NCI-H187 (cell line): Measurements from ENCODE around the gene RGS19.

Source experiments
- DNase-seq, 2 experiments: peaks; one replicate each; lab custom pipeline; 2025; lab: John Stamatoyannopoulos, UW

Gene RGS19

GRCh38 chr20:64108731-64109681 is 29.7 kb upstream of the RGS19 start:
- DNase-seq: no peak

DNA sequence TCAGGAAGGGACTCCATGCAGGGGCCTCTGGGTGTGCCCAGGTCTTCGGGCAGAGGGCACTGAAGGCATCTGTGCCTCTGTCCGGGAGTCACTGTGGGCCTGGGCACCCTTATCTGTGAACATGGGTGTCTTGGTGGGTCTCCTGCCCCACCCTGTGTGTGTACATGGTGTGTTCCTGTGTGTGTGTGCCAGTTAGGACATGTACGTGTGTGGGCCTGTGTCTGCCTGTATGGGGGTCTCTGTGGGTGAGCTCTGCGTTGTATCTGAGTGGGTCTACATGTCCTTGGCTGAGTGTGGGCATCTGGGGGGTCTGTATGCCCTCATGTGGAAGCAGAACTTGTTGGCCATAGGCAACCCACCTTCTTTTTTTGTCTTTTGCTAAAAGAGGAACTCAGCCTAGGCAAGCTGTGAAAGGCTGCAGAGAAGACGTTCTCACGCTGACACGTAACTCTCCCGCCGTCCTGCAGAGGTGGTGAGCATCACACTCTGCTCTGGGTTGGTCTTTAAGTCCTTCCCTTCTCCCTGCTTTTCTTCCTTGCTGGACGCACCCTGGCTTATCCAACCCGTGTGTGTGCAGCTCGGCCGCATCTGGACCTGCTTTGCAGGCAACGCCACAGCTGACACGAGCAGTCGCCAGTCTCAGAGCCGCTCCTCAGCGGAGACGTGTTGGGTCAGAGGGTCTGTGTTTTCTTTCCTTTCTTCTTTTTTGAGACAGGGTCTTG is 28.6 kb upstream of the RGS19 start:
- no peak for DNase-seq

DNA sequence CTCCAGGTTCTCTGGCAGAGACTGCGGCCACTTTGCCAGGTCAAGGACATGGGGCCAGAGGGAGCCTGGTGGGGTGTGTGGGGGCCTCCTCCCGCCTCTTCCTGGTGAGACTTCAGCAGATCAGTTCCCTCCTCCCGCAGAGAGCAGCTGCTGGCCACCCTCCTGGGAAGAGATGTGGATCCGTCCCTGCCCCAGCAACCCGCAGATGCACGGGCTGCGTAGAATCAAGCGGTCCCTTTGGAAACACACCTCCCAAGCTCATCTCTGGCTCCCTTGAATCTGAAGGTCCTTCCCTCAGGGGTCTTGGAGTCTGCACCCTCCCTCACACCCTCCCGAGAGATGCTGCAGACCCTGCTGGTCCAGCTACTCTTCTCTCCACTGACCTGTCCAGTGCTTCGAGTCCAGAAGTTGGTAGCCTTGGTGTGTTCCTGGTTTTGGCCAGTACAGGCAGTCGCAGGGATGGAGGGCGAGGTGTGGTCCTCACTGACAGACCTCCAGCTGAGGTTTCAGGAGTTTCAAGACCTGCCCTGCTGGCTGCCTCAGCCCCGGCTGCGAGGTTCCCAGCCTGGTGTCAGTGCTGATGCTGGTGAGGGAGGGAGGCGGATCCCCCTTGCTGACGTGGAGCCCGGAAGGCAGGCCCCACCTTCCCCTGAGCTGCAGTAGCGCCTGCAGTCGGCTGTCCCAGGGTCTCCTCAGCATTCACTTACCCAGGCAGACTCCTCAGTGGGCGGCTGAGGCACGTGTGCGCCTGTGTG is 27.8 kb upstream of the RGS19 start, which contains the start of gene NPBWR2:
Gene NPBWR2 (minus strand): TSS at position 585 of the 755 bp plus-strand sequence. CDS start 734 bp downstream, outside the sequence.
- DNase-seq: no peak

GRCh38 chr20:64106435-64106961 is 27.2 kb upstream of the RGS19 start:
- DNase-seq: no peak

DNA sequence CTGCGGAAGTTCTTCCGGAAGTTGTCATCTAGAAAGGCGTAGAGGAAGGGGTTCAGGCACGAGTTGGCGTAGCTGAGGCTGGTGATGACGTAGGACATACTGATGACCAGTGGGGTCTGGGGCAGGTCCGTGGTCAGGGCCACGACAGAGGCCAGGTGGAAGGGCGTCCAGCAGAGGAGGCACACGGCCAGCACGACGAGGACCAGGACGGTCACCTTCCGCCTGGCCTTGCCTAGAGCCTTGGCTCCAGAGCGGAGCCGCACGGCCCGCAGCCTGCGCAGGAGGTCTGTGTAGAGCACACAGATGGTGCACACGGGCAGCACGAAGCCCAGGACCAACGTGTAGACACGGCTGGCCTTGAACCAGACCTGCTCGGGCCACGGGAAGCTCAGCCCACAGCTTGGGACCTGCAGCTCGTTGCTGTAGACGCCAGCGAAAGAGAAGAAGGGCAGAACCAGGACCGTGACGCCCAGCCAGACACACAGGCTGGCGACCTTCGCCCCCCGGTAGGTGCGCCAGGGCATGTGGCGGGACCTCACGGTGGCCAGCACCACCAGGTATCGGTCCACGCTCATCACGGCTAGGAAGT is 26.6 kb upstream of the RGS19 start:
- DNase-seq: no peak

DNA sequence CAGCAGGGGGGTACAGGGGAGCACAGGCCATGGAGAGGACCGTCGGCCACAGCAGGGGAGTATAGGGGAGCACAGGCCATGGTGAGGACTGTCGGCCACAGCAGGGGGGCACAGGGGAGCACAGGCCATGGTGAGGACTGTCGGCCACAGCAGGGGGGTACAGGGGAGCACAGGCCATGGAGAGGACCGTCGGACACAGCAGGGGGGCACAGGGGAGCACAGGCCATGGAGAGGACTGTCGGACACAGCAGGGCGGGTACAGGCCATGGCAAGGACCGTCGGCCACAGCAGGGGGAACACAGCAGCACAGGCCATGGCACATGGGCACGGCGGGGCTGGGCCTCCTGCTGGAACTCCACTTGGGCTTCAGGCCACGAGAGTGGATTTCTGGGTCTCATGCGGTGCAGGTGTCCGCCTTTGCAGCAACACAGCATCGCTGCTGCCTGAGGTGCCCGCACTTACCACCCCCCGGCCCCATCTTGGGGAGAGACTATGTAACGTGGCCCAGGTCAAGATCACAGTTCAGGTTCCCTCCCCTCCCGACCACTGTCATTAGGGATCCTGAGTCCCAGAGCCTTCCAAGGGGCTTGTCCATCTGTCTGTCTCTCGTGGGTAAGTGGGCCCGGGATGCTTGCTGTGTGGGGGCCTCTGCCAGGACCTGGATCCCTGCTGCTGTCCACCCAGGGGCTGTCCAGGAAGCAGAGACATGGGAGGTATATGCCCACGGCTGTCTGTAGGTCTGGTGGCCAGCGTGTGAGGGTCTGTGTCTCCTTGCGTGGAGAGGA is 25.5 kb upstream of the RGS19 start:
- DNase-seq: no peak

- no peak for DNase-seq
Measured at GRCh38 chr20:64103871-64104666, 24.8 kb upstream of the RGS19 start.

DNA sequence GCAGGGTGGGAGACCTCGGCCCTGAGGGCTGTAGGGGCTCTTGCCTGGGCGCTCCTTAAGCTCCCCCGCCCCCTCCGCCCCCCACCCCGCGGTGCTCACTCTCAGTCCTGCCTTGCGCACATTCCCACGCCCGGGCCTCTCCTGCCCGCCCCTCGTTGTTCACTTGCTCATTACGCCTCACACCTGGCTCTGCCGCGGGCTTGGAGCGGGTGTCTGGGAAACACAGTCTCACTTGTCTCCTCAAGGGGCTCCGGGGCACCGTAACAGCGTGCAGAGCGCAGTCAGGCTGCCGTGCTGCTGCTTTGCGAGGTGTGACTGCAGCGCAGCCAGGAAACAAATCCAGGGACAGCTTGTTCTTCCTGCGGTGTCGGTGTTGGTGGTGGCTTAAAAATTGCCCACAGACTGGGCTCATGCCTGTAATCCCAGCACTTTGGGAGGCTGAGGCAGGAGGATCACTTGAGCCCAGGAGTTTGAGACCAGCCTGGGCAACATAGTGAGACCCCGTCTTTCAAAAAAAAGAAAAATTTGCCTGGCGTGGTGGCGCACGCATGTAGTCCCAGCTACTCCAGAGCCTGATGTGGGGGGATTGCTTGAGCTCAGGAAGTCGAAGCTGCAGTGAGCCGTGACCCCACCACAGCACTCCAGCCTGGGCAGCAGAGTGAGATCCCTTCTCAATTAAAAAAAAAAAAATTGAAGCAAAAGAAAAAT is 23.5 kb upstream of the RGS19 start:
- DNase-seq: peak; percentile 52 to 85

DNA sequence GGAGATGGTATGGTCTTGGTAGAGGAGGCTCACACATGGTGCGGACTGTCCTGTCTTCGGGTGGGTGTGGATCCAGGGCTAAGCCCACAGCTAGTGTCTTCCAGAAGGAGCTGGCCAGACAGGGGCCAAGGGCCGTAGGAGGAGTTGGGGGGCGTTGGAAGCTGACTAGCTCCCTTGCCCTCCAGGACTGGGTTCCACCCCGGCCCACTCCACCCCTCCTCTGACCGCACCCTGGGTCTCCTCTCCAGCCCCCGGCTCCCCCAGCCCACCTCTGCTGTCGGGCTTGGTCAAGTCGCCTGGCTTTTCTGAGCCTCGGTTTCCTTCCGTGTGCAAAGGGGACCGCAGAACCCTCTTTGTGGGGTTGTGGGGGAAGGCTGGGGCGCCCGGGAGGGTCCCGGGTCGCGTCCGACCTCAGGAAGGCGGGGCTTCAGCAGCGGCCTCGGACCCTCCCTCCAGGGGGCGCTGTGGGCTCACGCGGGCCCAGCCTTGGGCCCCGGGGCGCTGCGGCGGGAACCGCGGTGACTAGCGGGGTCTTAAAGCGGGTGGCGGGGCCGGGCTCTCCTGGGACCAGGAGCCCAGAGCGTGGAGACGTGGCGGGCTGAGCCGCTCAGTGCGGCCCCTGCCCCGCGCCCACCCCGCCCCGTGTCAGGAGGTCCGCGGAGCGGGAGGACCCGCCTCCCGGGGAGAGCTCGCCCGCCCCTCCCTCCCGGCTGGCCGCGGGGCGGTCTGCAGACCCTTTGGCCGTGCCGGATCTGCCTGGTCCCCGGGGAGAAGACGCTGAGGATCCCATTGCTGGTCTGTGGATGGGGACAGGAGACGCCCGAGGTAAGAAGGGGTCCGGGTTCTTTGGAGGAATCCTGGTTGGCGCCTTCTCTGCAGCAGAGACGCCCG is 22.7 kb upstream of the RGS19 start:
- DNase-seq: peak; percentile 47 to 55

DNA sequence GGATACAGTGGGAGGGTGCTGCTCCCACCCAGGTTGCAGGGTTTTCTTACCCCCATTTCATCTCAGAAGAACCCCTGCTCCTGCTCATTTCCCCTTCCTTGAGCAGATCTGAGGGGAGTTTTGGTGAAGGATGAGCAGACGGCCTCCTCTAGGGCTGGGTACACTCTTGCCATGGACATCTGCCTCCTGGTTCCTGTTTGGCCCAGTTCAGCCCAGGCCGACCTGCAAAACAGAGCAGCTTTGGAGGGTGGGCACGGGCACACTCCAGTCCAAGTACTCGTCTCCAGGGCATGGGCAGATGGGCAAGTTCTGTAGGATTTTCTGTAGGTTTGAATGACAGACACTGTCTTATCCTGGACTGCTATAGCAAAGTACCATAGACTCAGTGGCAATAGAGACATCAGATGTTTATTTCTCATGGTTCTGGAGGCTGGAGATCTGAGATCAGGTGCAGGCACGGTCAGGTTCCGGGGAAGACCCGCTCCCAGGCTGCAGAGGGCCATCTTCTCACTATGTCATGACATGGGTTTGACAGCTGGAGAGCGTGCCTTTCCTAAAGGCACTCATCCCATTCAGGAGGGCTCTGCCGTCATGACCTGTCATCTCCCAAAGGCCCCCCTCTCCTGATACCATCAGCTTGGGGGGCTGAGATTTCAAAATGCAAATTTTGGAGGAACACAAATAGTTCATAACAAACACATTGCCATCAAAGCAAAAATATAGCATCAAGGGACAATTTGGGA is 21.8 kb upstream of the RGS19 start:
- DNase-seq: no peak

DNA sequence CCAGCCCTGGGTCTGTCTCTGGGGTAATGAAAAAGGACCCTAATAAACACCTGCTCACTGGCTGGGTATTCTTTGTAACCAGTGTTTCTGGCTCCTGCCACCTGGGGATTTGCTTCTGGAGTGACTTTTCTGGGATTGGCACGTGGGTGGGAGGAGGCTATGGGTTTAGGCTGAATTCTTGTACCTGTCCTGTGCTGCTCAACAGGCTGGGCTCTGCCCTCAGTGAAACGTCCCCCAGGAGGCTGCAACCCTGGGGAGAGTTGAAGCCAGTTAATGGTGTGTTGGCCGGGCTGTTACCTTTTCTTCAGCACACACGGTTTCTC is 21.2 kb upstream of the RGS19 start:
- DNase-seq: no peak

DNA sequence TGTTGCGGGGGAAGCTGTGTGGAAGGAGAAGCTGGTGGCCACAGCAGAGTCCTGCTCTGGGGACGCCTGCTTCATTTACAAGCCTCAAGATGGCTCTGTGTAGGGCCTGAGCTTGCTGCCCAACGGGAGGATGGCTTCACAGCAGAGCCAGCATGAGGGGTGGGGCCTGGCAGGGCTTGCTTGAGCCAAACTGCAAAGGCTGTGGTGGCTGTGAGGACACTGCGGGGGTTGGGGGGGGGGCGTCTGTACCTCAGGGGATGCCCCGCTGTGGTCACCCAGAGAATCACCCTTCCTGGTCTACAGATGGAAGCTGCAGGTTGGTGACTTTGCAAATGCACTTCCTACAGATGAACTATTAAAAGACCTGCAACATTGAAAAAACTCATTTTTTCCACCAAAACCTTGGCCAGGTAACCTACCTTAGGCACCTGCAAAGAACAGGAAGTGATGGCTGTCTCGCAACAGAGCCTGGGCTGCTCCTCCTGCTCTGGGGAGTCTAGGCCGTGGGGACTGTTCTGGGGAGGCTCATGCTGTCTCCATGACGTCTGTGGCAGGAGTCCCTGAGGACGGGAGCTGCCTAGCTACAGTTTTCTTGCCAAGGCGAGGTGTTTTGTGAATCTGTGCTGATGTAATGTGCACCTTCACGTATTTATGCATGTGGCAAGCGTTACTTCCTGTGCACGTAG is 20.7 kb upstream of the RGS19 start:
- DNase-seq: no peak

DNA sequence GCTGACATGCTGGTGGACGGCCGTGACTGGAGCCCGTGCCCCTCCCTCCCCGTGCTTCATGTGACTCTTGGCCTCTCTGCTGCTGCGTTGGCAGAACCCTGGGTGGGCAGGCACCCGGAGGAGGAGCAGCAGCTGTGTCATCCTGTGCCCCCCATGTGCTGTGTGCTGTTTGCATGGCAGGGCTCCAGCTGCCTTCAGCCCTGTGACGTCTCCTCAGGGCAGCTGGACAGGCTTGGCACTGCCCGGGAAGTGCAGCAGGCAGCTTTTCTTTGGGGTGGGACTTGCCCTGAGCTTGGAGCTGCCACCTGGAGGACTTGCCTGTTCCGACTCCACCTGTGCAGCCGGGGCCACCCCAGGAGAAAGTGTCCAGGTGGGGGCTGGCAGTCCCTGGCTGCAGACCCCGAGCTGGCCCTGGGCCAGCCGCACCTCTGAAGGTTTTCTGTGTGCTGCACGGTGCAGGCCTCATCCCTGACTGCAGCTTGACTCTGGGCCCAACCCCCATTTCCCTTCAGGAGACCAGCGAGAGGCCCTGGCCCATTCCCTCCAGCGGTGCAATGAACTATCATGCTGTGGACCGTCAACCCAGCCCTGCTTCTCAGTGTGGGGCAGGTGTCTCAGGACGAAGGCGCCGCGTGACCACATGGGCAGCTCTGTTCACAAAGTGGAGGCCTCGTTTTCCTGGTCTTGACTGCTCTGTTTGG is 19.9 kb upstream of the RGS19 start:
- no peak for DNase-seq

GRCh38 chr20:64098471-64099013 is 19.2 kb upstream of the RGS19 start:
- no peak for DNase-seq

GRCh38 chr20:64096535-64096934 is 17.2 kb upstream of the RGS19 start:
- no peak for DNase-seq

- no peak for DNase-seq
Measured at GRCh38 chr20:64095927-64096326, 16.6 kb upstream of the RGS19 start.
